ENCODE data around the gene RAB44. TPM values are rescaled to one million over a fixed set of nuclear protein-coding genes. Genes with fewer than 3 reads are reported as not detected.

RAB44 gene
- total and polyA plus RNA-seq, 3 donors from 2014 or later: 0.09 to 0.56 (median 0.24) TPM

- Histone ChIP-seq H3K27me3 (no peaks in the 10 kb centered on the region), H3K9me3 (no peaks in the 10 kb centered on the region), H3K4me3 (no peak overlapping the region), H3K27ac (no peak overlapping the region), H3K4me1 (peaks cover 3% of the 10 kb centered on the region), H3K36me3 (ENCODE audit: low read depth, missing control alignments) (no peaks in the 10 kb centered on the region)
- DNase-seq: no peak
- intact Hi-C loops (cut with DNase I; ENCODE audit: low total_unique reads): no loop called here
- 78 to 84% methylated on average over 7 of the region's 7 CpGs for WGBS, 2 donors
- TF ChIP-seq CTCF (IDR thresholded peaks at IDR 0.05) (no peak), POLR2A (IDR thresholded peaks at IDR 0.05) (no peak)
Observed at GRCh38 chr6:36725581-36725980, 28.0 kb downstream of the RAB44 start.

- 96 to 98% methylated on average over 6 to 7 of the region's 7 CpGs for WGBS, 2 donors
- no peak for DNase-seq
- TF ChIP-seq POLR2A (IDR thresholded peaks at IDR 0.05): no peak
- TF ChIP-seq CTCF (IDR thresholded peaks at IDR 0.05): no peak
- intact Hi-C loops (cut with DNase I; ENCODE audit: low total_unique reads): no loop called here
- Histone ChIP-seq H3K4me1 (peaks cover 3% of the 10 kb centered on the region), H3K27me3 (no peaks in the 10 kb centered on the region), H3K4me3 (no peak overlapping the region), H3K27ac (no peak overlapping the region), H3K9me3 (no peaks in the 10 kb centered on the region), H3K36me3 (ENCODE audit: low read depth, missing control alignments) (no peaks in the 10 kb centered on the region)
Observed at GRCh38 chr6:36727505-36728021, 29.9 kb downstream of the RAB44 start.

- no peak for DNase-seq
- Histone ChIP-seq H3K4me3 (no peak overlapping the region), H3K27ac (no peak overlapping the region), H3K27me3 (no peaks in the 10 kb centered on the region), H3K9me3 (no peaks in the 10 kb centered on the region), H3K4me1 (peaks cover 3% of the 10 kb centered on the region), H3K36me3 (ENCODE audit: low read depth, missing control alignments) (no peaks in the 10 kb centered on the region)
- 74 to 83% methylated on average over 9 to 11 of the region's 11 CpGs for WGBS, 2 donors
- TF ChIP-seq CTCF (IDR thresholded peaks at IDR 0.05): no peak
- no peak for TF ChIP-seq POLR2A (IDR thresholded peaks at IDR 0.05)
- intact Hi-C loops (cut with DNase I; ENCODE audit: low total_unique reads): no loop called here
Observed at GRCh38 chr6:36728289-36729160, 30.9 kb downstream of the RAB44 start.

GRCh38 chr6:36729161-36729524, 31.5 kb downstream of the RAB44 start:
- no peaks in the 10 kb centered on the region for H3K9me3 ChIP-seq
- intact Hi-C loops (cut with DNase I; ENCODE audit: low total_unique reads): no loop called here
- H3K27ac ChIP-seq: no peak overlapping the region
- H3K27me3 ChIP-seq: no peaks in the 10 kb centered on the region
- peaks cover 3% of the 10 kb centered on the region for H3K4me1 ChIP-seq
- TF ChIP-seq POLR2A (IDR thresholded peaks at IDR 0.05) (no peak), CTCF (IDR thresholded peaks at IDR 0.05) (no peak)
- H3K4me3 ChIP-seq: no peak overlapping the region
- no peaks in the 10 kb centered on the region for H3K36me3 ChIP-seq (ENCODE audit: low read depth, missing control alignments)
- no peak for DNase-seq
- WGBS, 2 donors: 42 to 50% methylated on average over 3 of the region's 3 CpGs

All from testis (tissue), 3 donors.